HG03432 (cell line): ENCODE measurements around the gene TNFRSF8.

Source experiments
- ATAC-seq: cut with Tn5 transposase; IDR thresholded peaks from one replicate; pipeline ENCODE4 v1.9.1; 2021; ENCODE audit warnings: mild to moderate bottlenecking, moderate library complexity; ENCODE audit not compliant: unreplicated experiment

TNFRSF8 gene

DNA sequence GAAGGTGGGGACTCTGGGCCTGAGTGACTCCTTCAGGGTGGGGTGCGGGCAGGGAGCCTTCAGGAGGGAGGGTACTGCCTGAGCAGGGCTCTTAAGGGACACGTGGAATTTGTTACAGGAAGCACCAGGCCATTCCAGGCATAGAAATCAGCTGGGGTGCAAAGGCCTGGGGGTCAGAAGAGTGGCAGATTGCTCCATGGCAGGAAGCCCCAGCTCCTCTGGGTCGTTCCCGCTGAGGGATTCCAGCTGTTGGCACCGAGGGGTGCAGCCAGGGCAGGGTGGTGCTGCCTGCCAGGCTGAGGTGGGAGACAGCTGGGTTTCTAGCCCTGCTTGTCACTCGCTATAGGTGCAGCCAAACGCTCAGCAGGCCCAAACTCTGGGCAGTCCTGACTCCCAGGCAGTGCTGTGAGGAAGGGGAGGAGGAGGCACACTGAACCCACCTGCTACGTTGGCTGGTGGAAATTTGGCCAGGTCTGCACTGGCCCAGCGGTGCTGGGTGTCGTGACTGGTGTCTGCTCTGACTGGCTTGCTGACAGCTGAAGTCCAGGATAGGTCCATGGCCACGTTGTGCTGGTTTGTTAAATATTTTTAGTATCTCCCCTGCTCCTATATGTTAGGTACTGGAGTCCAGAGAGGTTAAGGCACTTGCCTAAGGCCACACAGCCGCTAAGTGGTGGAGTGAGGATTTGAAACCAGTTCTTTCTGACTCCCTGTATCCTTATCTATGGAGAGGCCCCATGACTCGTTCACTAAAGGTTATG lies 123.0 kb downstream of the TNFRSF8 start:
- no peak for ATAC-seq

- no peak for ATAC-seq
Observed at GRCh38 chr1:12186679-12186985, 123.5 kb downstream of the TNFRSF8 start.

GRCh38 chr1:12188115-12188514 lies 125.0 kb downstream of the TNFRSF8 start:
- no peak for ATAC-seq

GRCh38 chr1:12188657-12189327 lies 125.7 kb downstream of the TNFRSF8 start:
- ATAC-seq, result no peak

DNA sequence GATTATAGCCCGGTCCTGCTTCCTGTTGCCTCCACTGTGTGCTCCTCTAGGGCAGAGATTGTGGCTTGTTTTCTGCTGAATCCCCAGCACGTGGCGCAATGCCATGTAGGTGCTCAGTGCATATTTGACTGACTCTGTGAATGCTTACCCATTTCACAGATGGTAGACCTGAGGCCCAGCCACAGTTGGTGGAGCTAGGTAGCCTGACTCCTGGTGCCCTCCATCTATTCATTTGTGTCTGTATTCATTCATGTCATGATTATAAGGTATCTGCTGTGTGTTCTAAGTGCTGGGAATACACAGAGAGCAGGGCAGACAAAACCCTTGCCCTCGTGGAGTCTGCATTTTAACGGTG lies 126.2 kb downstream of the TNFRSF8 start:
- ATAC-seq, result no peak

DNA sequence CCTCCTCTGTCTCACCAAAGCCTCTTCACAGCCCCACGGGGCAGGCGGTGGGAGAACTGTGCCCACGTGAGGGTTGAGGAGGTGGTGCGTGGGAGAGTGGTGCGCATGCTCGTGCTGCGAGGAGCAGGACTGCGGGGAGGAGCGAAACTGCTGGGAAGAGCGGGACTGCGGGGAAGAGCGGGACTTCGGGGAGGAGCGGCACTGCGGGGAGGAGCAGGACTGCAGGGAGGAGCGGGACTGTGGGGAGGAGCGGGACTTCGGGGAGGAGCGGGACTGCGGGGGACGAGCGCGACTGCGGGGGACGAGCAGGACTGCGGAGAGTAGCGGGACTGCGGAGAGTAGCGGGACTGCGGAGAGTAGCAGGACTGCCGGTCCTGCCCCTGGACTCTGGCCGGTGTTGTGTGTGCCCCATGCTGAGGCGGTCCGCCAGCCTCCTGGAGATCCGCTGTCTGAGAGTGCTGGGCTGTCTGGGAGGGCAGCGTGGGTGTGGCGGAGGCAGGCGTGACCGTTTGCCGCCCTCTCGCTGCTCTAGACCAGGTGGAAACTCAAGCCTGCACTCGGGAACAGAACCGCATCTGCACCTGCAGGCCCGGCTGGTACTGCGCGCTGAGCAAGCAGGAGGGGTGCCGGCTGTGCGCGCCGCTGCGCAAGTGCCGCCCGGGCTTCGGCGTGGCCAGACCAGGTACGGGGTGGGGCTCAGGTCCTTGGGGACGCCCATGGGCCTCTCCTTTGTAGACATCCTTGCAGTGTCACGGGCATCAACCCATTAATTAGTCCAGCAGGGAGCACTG lies 128.3 kb downstream of the TNFRSF8 start:
- ATAC-seq, result no peak
